MCF 10A (cell line): ENCODE data around the gene USP36. TPM values are rescaled to one million over a fixed set of nuclear protein-coding genes. Genes with fewer than 3 reads are reported as not detected.

Experiments used
- BruUV-seq: library from RNA; stranded (reverse); fragments of 400-500 nt; replicated peaks from 2 replicates; lab custom pipeline; 2021; lab: Mats Ljungman, UMichigan
- CTCF ChIA-PET: fragments of 300-600 bp; sonication (Branson Sonifier 250); formaldehyde crosslinking; extraction: SDS; loops from one replicate; lab custom pipeline; 2021; ENCODE audit warnings: antibody characterized with exemption, inconsistent platforms; lab: Yijun Ruan, JAX
- POLR2A ChIA-PET: fragments of 300-600, 350-650 bp; sonication (Branson Sonifier 250); formaldehyde crosslinking; extraction: SDS; loops from one replicate; lab custom pipeline; 2020; ENCODE audit warnings: antibody characterized with exemption, inconsistent platforms; lab: Yijun Ruan, JAX
- DNase-seq: peaks from one replicate; pipeline ENCODE4 v3.0.0-alpha.2; 2018; ENCODE audit not compliant: unreplicated experiment
- H3K27ac Mint-ChIP-seq: one replicate; pipeline ENCODE4 v1.8.0; 2022; ENCODE audit warnings: mild to moderate bottlenecking, low read depth, mixed read lengths; ENCODE audit not compliant: unreplicated experiment
- H3K27me3 Mint-ChIP-seq: one replicate; pipeline ENCODE4 v1.8.0; 2022; ENCODE audit warnings: mixed read lengths; ENCODE audit not compliant: insufficient read depth, unreplicated experiment
- H3K36me3 Mint-ChIP-seq: one replicate; pipeline ENCODE4 v1.8.0; 2022; ENCODE audit warnings: mild to moderate bottlenecking, moderate library complexity, mixed read lengths; ENCODE audit not compliant: insufficient read depth, unreplicated experiment
- H3K4me1 Mint-ChIP-seq: one replicate; pipeline ENCODE4 v1.8.0; 2022; ENCODE audit warnings: mixed read lengths; ENCODE audit not compliant: insufficient read depth, unreplicated experiment
- H3K4me3 Mint-ChIP-seq: one replicate; pipeline ENCODE4 v1.8.0; 2022; ENCODE audit warnings: mild to moderate bottlenecking, moderate library complexity, mixed read lengths; ENCODE audit not compliant: unreplicated experiment
- H3K9me3 Mint-ChIP-seq: one replicate; pipeline ENCODE4 v1.8.0; 2022; ENCODE audit warnings: mixed read lengths; ENCODE audit not compliant: unreplicated experiment
- CTCF ChIP-seq: fragments of 200-600 bp; IDR thresholded peaks from one replicate; pipeline ENCODE4 v1.8.0; 2022; ENCODE audit warnings: antibody characterized with exemption, mild to moderate bottlenecking; ENCODE audit not compliant: unreplicated experiment
- intact Hi-C: fragments of 100-400 bp; cut with micrococcal nuclease; formaldehyde crosslinking; loops from 2 replicates; pipeline ENCODE4 v1.14.1; 2022
- total RNA-seq: library from RNA; stranded (reverse); gene quantifications from 2 replicates; pipeline ENCODE4 v1.2.3, GENCODE V29; 2022

USP36 gene
- total RNA-seq, 1 experiment from 2014 or later, result 118 TPM

GRCh38 chr17:78746263-78746948 lies 94.2 kb downstream of the USP36 start:
- no peak overlapping the region for H3K27ac Mint-ChIP-seq
- intact Hi-C loops, result loop anchor here (1.0 kb wide), 1 partner anchor 29 kb away; no protein-coding TSS in a partner anchor
- peaks cover 34% of the 10 kb centered on the region for H3K4me1 Mint-ChIP-seq
- ChIA-PET CTCF (interaction anchor here (0.8 to 2.3 kb wide), 5 partner anchors 25 to 305 kb away, joined by 3 to 8 read pairs (median 4); no protein-coding TSS in a partner anchor), POLR2A (interaction anchor here (0.6 to 5.9 kb wide), 8 partner anchors 9 to 250 kb away, joined by 3 to 67 read pairs (median 4); no protein-coding TSS in a partner anchor)
- DNase-seq, result no peak
- TF ChIP-seq CTCF, result no peak
- no TSS peak for BruUV-seq
- peaks cover 5% of the 10 kb centered on the region for H3K36me3 Mint-ChIP-seq
- no peaks in the 10 kb centered on the region for H3K27me3 Mint-ChIP-seq
- no peaks in the 10 kb centered on the region for H3K9me3 Mint-ChIP-seq
- H3K4me3 Mint-ChIP-seq, result no peak overlapping the region

Other genes with a start within 250 kb of the USP36 start
- gene CYTH1, start 58.5 kb downstream of the USP36 start, total RNA-seq, result 32.8 and 38.5 TPM in 2 replicates
- 0.68 and 0.86 TPM in 2 replicates for gene CEP295NL, start 62.4 kb upstream of the USP36 start, total RNA-seq
- gene TIMP2, start 84.6 kb upstream of the USP36 start, total RNA-seq, result 24.8 and 35.1 TPM in 2 replicates
- 56.7 and 58.0 TPM in 2 replicates for gene LGALS3BP, start 139.1 kb upstream of the USP36 start, total RNA-seq
- gene CANT1, start 168.9 kb upstream of the USP36 start, total RNA-seq, result 62.5 and 65.1 TPM in 2 replicates
- gene C1QTNF1, start 183.4 kb upstream of the USP36 start, total RNA-seq, result 3.0 and 3.3 TPM in 2 replicates
- gene ENGASE, start 234.0 kb upstream of the USP36 start, total RNA-seq, result 34.5 and 40.3 TPM in 2 replicates